ENCODE data around the gene NMRAL1. TPM values are rescaled to one million over a fixed set of nuclear protein-coding genes. Genes with fewer than 3 reads are reported as not detected.

The NMRAL1 gene
- polyA plus RNA-seq, 3 donors, result 39.2 to 57.0 (median 49.4) TPM

GRCh38 chr16:4442371-4442770 lies 32.1 kb downstream of the NMRAL1 start:
- WGBS (ENCODE audit: insufficient coverage), result 100% methylated on average over 5 of the region's 11 CpGs
- peak overlapping the region in 1 of 7 donors; percentile 43 for H3K27ac Mint-ChIP-seq
- no peak overlapping the region for H3K4me3 Mint-ChIP-seq
- Histone ChIP-seq H3K79me2 (ENCODE audit: insufficient read depth, low read length) (no peaks in the 10 kb centered on the region), H3K4me3 (replicated peaks in 1 of 3; ENCODE audit: low read depth in 2 of 3, low read length in 3 of 3) (no peak overlapping the region), H3K4me2 (replicated peaks; ENCODE audit: extremely low read depth, low read length, poor library complexity, severe bottlenecking) (no peak overlapping the region), H3K4me1 (ENCODE audit: control insufficient read depth in 1 of 2, insufficient read depth in 2 of 2, low read length in 2 of 2) (no peaks in the 10 kb centered on the region), H3K9me3 (replicated peaks in 1 of 2; ENCODE audit: control insufficient read depth in 1 of 2, insufficient read depth in 1 of 2, low read length in 2 of 2) (no peaks in the 10 kb centered on the region), H3K27ac (ENCODE audit: low read depth in 1 of 2, low read length in 2 of 2) (no peak overlapping the region), H2AFZ (ENCODE audit: insufficient read depth, low read depth, low read length, poor library complexity, severe bottlenecking) (no peak overlapping the region), H3K27me3 (ENCODE audit: control insufficient read depth in 2 of 2, insufficient read depth in 2 of 2, low read length in 2 of 2) (no peaks in the 10 kb centered on the region), H3K9ac (ENCODE audit: insufficient read depth, low read length, poor library complexity, severe bottlenecking) (no peak overlapping the region), H4K20me1 (ENCODE audit: insufficient read depth, low read length) (no peaks in the 10 kb centered on the region), H3K36me3 (replicated peaks in 1 of 2; ENCODE audit: control insufficient read depth in 1 of 2, insufficient read depth in 2 of 2, low read length in 2 of 2) (peaks cover 80 to 99% of the 10 kb centered on the region in 2 donors)
- DNase-seq, result no peak
- H3K27me3 Mint-ChIP-seq (ENCODE audit: low read depth in 3 of 3), result no peaks in the 10 kb centered on the region
- H3K9me3 Mint-ChIP-seq, result peaks cover 0 to 1% (median 0%) of the 10 kb centered on the region in 7 donors
- H3K36me3 Mint-ChIP-seq, result peaks cover 80 to 96% of the 10 kb centered on the region in 2 donors
- intact Hi-C loops (cut with micrococcal nuclease), result no loop called here
- no peaks in the 10 kb centered on the region for H3K4me1 Mint-ChIP-seq
- TF ChIP-seq CTCF (IDR thresholded peaks at IDR 0.05), result no peak

GRCh38 chr16:4437366-4437765 lies 37.1 kb downstream of the NMRAL1 start:
- Histone ChIP-seq H3K9ac (ENCODE audit: insufficient read depth, low read length, poor library complexity, severe bottlenecking) (no peak overlapping the region), H2AFZ (ENCODE audit: insufficient read depth, low read depth, low read length, poor library complexity, severe bottlenecking) (no peak overlapping the region), H3K9me3 (replicated peaks in 1 of 2; ENCODE audit: control insufficient read depth in 1 of 2, insufficient read depth in 1 of 2, low read length in 2 of 2) (no peaks in the 10 kb centered on the region), H3K27ac (ENCODE audit: low read depth in 1 of 2, low read length in 2 of 2) (peak overlapping the region in 1 of 2 donors; percentile 4), H3K27me3 (ENCODE audit: control insufficient read depth in 2 of 2, insufficient read depth in 2 of 2, low read length in 2 of 2) (no peaks in the 10 kb centered on the region), H3K79me2 (ENCODE audit: insufficient read depth, low read length) (no peaks in the 10 kb centered on the region), H4K20me1 (ENCODE audit: insufficient read depth, low read length) (no peaks in the 10 kb centered on the region), H3K4me1 (ENCODE audit: control insufficient read depth in 1 of 2, insufficient read depth in 2 of 2, low read length in 2 of 2) (no peaks in the 10 kb centered on the region), H3K36me3 (replicated peaks in 1 of 2; ENCODE audit: control insufficient read depth in 1 of 2, insufficient read depth in 2 of 2, low read length in 2 of 2) (peaks cover 66 to 86% of the 10 kb centered on the region in 2 donors), H3K4me3 (replicated peaks in 1 of 3; ENCODE audit: low read depth in 2 of 3, low read length in 3 of 3) (no peak overlapping the region), H3K4me2 (replicated peaks; ENCODE audit: extremely low read depth, low read length, poor library complexity, severe bottlenecking) (no peak overlapping the region)
- Mint-ChIP-seq H3K9me3 (peaks cover 0 to 1% (median 0%) of the 10 kb centered on the region in 7 donors), H3K36me3 (peaks cover 67 to 73% of the 10 kb centered on the region in 2 donors), H3K4me3 (no peak overlapping the region), H3K4me1 (no peaks in the 10 kb centered on the region), H3K27ac (peak overlapping the region in 1 of 7 donors; percentile 12), H3K27me3 (ENCODE audit: low read depth in 3 of 3) (no peaks in the 10 kb centered on the region)
- intact Hi-C loops (cut with micrococcal nuclease), result no loop called here
- DNase-seq, result no peak
- no peak for TF ChIP-seq CTCF (IDR thresholded peaks at IDR 0.05)
- WGBS (ENCODE audit: insufficient coverage), result 90% methylated on average over 2 of the region's 3 CpGs

All from CD14-positive monocyte (primary cell).